GM21717 (cell line): Measurements from ENCODE around the gene PIK3R4.

Experiments used
- ATAC-seq: cut with Tn5 transposase; IDR thresholded peaks from one replicate; pipeline ENCODE4 v1.9.1; 2021; ENCODE audit warnings: mild to moderate bottlenecking, moderate library complexity; ENCODE audit not compliant: unreplicated experiment

The PIK3R4 gene

DNA sequence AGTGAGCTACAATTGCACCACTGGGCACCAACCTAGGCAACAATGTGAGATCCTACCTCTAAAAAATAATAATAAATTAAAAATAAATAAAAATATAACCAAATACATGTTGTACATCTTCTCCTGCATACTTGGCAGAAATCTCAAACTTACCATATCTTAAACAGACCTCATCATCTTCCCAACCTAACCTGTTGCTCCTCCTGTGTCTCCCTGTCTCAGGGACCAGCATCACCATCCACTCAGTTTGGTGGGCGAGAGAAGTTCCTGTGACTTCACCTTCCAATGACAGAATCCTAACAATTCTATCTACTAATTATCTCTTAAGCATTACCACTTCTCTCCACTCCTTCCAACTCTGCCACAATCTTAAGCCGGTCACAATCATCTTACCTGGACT, 3.3 kb downstream of the PIK3R4 start:
- no peak for ATAC-seq

DNA sequence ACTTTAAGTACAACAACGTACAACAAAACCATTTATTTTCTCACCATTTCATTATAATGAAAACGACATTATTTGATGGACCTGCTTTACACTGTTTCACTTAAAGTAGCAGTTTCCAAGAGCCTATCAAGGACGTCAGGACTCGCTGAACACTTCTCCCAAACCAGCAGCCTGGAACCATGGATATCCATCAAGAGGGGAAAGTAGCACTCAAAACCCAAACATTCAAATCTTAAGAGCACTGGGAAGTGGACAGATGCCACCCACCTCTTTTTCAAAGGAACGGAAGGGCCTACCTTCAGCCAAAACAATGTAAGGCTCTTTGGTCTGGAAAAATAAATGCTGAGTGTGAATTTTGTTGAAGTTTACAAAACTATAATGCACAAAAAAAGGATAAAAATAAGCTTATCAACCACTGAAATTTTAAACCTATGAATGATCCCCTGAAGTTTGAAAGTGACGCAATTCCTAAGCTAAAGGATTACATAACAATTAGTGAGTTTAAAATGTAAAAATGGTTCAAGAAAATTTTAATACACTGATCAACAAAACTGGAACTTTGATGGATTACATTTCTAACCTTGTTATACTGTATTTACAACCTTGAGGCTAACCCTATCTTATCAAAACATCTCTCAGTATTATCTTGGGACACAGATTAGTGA, 4.6 kb downstream of the PIK3R4 start:
- no peak for ATAC-seq

DNA sequence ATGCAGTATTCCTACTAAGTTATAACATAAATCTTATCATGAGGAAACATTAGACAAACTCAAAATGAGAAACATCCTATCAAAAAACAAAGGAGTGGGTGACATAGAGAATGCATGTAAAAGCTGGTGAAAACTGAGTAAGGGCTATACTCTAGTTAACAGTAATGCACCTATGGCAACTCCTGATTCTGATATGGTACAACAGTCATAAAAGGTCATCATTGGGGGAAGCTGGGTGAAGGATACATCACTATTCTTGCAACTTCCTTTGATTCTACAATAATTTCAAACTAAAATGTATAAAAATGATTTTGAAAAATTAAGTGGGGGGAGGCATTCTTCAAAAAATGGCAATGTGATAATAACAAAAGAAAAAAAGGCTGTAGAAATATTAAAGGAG, 6.8 kb downstream of the PIK3R4 start:
- no peak for ATAC-seq

DNA sequence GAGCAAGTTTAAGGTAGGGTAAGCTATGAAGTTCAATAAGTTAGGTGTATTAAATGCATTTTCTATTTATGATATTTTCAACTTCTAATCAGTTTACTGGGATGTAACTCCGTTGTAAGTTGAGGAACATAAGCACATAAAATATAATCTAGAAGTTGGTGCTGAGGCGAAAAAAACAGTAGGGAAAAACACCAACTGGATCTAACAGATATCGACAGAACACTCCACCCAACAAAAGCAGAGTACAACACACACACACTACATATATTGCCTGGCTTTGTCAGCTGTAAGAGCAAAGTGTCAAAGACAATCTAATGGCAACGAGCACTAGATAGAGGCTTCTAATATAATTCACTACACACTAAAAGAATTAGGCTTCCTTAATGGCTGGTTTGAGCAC, 8.4 kb downstream of the PIK3R4 start:
- ATAC-seq = no peak

DNA sequence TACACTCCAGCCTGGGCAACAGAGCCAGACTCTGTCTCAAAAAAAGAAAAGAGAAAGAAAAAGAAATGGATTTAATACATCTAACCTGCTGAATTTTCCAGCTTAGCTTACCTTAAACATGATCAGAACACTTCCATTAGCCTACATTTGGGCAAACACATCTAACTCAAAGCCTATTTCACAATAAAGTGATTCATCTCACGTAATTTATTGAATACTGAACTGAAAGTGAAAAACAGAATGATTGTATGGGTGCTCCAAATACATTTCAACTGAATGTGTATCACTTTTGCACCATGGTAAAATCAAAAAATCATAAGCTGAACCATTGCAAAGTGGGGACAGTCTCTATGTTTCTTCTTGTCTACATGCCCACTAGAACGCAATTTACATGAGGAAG, 9.0 kb downstream of the PIK3R4 start:
- ATAC-seq = no peak

- ATAC-seq = no peak
Measured at GRCh38 chr3:130733236-130733875, 13.3 kb downstream of the PIK3R4 start.

GRCh38 chr3:130732501-130732900, 14.1 kb downstream of the PIK3R4 start:
- ATAC-seq = no peak

- no peak for ATAC-seq
Measured at GRCh38 chr3:130731817-130732216, 14.8 kb downstream of the PIK3R4 start.

DNA sequence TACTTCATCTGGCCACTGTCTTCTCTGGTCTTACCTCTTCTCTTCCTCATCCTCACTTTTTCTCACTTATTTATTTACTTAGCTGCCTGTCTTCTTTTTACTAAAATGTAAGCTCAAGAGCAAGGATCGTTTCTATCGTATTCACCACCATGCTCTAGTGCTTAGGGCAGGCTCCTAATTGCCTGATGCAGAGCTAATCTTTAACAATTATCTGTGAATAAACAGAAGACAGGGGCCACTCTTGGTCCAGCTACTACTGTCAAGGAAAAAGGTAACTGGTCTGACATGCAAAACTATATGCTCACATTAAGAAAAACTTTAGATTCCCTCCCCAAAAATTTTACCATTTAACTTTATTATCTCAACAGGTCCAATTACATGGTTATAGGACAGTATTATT, 17.5 kb downstream of the PIK3R4 start:
- no peak for ATAC-seq

GRCh38 chr3:130728037-130728436, 18.6 kb downstream of the PIK3R4 start:
- no peak for ATAC-seq

DNA sequence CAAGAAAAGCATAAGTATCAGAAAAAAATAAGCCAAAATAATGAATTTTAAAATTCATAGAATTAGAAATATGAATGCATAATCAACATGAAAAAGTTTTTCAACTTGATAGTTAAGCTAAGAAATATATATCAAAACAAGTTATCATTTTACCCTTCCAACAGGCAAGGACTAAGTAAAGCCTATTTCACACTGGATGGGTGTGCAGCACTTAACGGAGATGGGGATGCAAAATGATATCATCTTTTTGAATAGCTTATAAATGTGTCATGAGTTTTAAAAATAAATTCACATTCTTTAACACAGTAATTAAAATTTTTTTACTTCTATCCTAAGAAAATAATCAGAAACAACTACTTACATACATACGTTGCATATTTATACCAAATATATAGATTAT, 20.9 kb downstream of the PIK3R4 start:
- no peak for ATAC-seq

- no peak for ATAC-seq
Measured at GRCh38 chr3:130715616-130716015, 31.0 kb downstream of the PIK3R4 start.

GRCh38 chr3:130712718-130713423, 33.8 kb downstream of the PIK3R4 start:
- no peak for ATAC-seq

DNA sequence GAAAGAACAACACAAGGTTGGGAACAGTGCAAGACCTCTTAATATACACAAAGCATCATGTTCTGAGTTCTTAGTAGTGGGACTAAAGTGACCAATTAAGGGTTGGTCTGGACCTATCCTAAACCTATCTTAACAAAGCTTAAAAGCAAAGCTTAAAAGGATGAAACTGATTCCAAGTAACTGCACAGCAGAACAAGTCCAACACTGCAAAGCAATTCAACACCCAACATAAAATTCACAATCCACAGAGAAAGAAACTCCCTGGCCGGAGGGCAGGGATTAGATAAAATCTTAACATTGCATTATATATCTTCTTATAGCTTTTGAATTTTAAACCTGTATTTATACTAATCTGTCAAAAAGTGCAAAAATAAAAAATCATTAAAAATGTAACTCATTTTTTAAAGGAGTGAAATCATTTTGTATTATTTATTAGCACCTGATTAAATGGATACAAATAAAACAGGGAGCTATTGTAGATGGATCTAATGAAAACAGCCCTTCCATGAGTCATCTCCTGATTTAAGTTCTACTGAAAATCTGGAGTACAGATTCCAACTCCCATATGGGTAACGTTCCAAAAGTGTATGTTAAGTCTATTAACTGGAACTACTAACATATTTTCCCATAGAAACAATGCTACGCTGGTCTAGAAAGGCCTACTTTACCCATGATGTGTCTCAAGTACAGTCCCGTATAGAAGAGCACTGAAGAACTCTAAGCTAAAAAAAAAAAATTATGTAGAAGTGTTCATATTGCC, 34.9 kb downstream of the PIK3R4 start:
- ATAC-seq = no peak

GRCh38 chr3:130709671-130710070, 37.0 kb downstream of the PIK3R4 start:
- no peak for ATAC-seq

DNA sequence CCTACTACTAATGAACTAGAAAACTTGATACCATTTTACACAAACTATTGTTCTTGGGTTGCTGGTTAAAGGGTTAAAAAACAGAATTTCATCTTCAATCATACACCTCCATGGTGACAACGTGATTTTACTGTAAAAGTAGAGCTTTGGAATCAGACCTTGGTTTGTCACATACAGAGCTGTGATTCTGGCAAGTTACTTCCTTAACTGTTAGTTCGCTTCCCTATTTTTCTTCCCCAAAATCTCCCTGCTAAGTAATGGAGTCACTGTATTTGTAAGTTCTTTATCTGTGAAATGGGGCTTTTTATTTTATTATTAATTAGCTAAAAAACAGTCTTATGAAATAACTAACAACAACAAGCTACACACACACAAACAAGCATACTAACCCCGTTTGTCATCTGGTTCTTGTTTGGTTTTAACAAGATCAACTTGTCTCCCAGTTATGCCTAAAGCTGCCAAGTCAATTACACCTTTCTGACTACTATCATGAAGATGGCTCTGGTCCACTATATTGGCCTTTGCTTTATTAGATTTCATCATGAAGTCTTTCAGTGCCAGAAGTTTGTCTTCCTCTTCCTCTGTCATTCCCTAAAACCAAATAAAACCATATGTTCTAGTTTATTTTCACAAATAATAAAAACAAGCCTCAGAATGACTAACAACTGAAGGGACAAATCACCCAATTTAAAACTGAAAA, 38.6 kb downstream of the PIK3R4 start:
- no peak for ATAC-seq

DNA sequence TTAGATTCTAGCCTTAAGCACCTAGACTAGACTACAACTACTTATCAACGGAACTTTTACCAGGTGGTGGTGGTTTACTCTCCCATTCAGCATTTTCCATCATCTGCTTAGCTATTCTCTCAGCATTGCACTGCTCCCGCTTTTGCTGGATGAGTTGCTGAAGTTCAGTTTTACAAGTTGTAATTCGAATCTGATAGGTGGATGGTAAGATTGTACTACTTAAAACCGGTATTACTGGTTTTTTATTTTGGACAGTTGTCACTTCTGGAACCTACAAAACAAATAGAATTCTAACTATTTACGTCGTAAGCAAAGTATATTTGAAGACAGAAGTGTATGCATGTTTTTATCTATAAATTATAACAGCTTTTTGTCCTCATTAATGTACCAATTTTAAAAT, 41.1 kb downstream of the PIK3R4 start:
- no peak for ATAC-seq

GRCh38 chr3:130702985-130703384, 43.6 kb downstream of the PIK3R4 start:
- no peak for ATAC-seq

DNA sequence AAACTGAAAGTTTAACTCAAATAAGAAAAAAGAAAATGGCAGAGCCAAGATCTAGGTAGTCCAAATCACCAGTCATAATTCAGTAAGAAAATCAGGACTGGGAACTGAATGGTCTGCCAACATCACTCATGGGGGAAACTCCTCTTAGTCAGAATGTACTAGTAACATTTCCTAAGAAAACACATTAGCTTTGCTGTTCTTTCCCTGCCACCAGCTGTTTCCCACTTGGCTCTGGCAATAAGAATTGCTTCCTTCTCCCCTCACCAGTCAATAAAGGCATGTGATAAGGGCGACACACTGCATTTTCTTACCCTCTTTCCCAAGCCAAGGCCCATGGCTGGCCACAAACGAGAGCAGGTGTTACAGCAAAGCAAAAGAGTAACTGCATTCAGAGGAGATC, 46.1 kb downstream of the PIK3R4 start:
- ATAC-seq = no peak

DNA sequence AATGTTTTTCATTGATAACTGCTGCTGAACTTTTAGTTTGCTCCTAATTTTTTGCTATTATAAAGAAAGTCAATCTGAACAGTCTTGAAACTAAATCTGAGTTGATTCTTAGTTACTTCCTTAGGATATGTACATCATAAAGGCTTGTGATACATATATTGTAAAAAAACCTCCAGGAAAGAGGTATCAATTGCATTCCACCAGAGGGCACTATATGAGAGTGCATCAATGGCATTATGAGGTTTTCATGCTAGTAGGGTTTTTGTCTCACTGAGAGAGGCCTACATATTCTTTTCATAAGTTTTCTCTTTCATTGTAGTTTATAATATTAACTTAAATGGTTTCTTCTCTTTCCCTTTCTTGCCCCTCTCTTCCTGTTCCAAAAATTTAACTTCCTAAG, 46.9 kb downstream of the PIK3R4 start:
- ATAC-seq = no peak

DNA sequence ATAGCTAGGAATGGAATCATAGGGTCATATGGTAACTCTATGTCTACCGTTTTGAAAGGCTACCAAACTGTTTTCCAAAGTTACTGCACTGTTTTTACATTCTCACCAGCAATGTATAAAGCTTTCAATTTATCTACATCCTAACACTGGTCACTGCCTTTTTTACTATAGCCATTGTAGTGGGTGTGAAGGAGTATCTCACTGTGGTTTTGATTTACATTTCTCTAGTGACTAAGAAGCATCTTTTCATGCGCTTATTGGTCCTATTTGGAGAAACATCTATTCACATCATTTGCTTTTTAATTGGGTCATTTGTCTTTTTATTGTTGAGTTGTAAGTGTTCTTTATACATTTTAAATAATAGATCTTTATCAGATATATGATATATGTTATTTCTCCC, 53.3 kb downstream of the PIK3R4 start:
- no peak for ATAC-seq
